GM12865 (cell line): ENCODE results near the gene FAM174B.

Source experiments
- DNase-seq: peaks from one replicate; pipeline ENCODE4 v3.0.0; 2010; ENCODE audit warnings: low read depth
- H3K4me3 ChIP-seq: 2 replicates; pipeline ENCODE4 v1.5.1; 2011; ENCODE audit warnings: mild to moderate bottlenecking, low read depth, low read length, control low read depth
- CTCF ChIP-seq: IDR thresholded peaks from 2 replicates; pipeline ENCODE4 v1.5.1; 2011; ENCODE audit warnings: low read length, control low read depth, low read depth, inconsistent platforms; ENCODE audit not compliant: insufficient read depth; ENCODE audit errors: missing control alignments

Gene FAM174B

GRCh38 chr15:92629975-92630626 is 25.5 kb downstream of the FAM174B start:
- TF ChIP-seq CTCF = no peak
- no peak overlapping the region for H3K4me3 ChIP-seq
- DNase-seq = no peak

- TF ChIP-seq CTCF = no peak
- DNase-seq = peak; percentile 65
- H3K4me3 ChIP-seq = no peak overlapping the region
Measured at GRCh38 chr15:92629276-92629974, 26.1 kb downstream of the FAM174B start.

GRCh38 chr15:92627014-92627413 is 28.6 kb downstream of the FAM174B start:
- no peak for TF ChIP-seq CTCF
- DNase-seq = no peak

GRCh38 chr15:92625251-92625980 is 30.2 kb downstream of the FAM174B start:
- no peak for TF ChIP-seq CTCF

More at GRCh38 chr15:92627014-92627413, 28.6 kb downstream of the FAM174B start:
- no peak overlapping the region for H3K4me3 ChIP-seq

GRCh38 chr15:92624401-92624991 is 31.1 kb downstream of the FAM174B start:
- TF ChIP-seq CTCF = no peak
- DNase-seq = no peak
- peak overlapping the region; percentile 35 for H3K4me3 ChIP-seq

More at GRCh38 chr15:92625251-92625980, 30.2 kb downstream of the FAM174B start:
- H3K4me3 ChIP-seq = peak overlapping the region; percentile 35
- DNase-seq = peak; percentile 90

- no peak for TF ChIP-seq CTCF
- no peak overlapping the region for H3K4me3 ChIP-seq
- no peak for DNase-seq
Measured at GRCh38 chr15:92623435-92623834, 32.1 kb downstream of the FAM174B start.
